ENCODE results near the gene MUC5B.

The MUC5B gene

DNA sequence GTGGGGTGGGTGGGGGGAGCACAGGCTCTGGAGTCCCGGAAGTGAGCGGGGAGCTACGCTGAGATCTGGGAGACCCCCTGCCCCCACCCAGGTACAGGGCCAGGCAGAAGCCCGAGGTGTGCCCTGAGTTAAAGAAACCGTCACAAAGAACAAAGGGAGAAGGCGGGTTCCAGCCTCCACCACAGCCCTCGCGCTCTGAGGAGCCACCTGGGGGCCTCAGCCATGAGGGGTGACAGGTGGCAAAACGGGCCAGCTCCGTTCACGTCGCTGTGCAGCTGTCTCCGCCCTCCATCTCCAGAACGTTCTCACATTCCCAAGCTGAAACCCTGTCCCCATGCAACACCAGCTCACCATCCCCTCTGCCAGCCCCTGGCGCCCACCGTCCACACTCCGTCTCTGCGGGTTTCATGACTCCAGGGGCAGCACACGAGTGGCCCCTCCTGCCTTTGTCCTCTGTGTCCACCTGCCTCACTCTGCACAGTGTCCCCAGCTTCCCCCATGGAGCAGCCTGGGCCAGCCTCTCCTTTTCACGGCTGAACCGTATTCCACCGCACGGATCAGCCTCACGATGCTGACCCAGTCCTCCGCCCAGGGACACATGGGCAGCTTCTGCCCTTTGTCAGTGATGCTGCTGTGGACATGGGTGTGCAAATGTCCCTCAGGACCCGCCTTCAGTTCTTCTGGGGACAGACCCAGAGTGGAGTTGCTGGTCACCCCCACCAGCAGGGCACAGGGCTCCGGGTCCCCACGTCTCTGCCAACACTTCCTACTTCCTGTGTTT, 1.7 kb upstream of the MUC5B start:
- Mint-ChIP-seq H3K36me3 (ENCODE audit: low read depth) (no peaks in the 10 kb centered on the region), H3K27ac (no peak overlapping the region), H3K4me3 (no peak overlapping the region), H3K27me3 (ENCODE audit: low read depth, poor library complexity) (peaks cover 16% of the 10 kb centered on the region), H3K4me1 (peaks cover 12% of the 10 kb centered on the region), H3K9me3 (peaks cover 3% of the 10 kb centered on the region)
- TF ChIP-seq, protein P1, sequence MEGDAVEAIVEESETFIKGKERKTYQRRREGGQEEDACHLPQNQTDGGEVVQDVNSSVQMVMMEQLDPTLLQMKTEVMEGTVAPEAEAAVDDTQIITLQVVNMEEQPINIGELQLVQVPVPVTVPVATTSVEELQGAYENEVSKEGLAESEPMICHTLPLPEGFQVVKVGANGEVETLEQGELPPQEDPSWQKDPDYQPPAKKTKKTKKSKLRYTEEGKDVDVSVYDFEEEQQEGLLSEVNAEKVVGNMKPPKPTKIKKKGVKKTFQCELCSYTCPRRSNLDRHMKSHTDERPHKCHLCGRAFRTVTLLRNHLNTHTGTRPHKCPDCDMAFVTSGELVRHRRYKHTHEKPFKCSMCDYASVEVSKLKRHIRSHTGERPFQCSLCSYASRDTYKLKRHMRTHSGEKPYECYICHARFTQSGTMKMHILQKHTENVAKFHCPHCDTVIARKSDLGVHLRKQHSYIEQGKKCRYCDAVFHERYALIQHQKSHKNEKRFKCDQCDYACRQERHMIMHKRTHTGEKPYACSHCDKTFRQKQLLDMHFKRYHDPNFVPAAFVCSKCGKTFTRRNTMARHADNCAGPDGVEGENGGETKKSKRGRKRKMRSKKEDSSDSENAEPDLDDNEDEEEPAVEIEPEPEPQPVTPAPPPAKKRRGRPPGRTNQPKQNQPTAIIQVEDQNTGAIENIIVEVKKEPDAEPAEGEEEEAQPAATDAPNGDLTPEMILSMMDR (IDR thresholded peaks at IDR 0.05): no peak
- DNase-seq: peak; percentile 1

- no peak overlapping the region for H3K4me3 Mint-ChIP-seq
- H3K27me3 Mint-ChIP-seq (ENCODE audit: low read depth, poor library complexity): peaks cover 14% of the 10 kb centered on the region
- H3K9me3 Mint-ChIP-seq: peaks cover 3% of the 10 kb centered on the region
- DNase-seq: peak; percentile 2
- peaks cover 16% of the 10 kb centered on the region for H3K4me1 Mint-ChIP-seq
- no peak overlapping the region for H3K27ac Mint-ChIP-seq
- TF ChIP-seq, protein P1 (IDR thresholded peaks at IDR 0.05): no peak
- no peaks in the 10 kb centered on the region for H3K36me3 Mint-ChIP-seq (ENCODE audit: low read depth)
These were observed 986 bp upstream of the MUC5B start for GRCh38 chr11:1221848-1222311.

GRCh38 chr11:1223346-1224110, 662 bp downstream of the MUC5B start:
- Mint-ChIP-seq H3K4me1 (peaks cover 16% of the 10 kb centered on the region), H3K27me3 (ENCODE audit: low read depth, poor library complexity) (peaks cover 10% of the 10 kb centered on the region), H3K4me3 (no peak overlapping the region), H3K36me3 (ENCODE audit: low read depth) (no peaks in the 10 kb centered on the region), H3K9me3 (no peaks in the 10 kb centered on the region), H3K27ac (no peak overlapping the region)
- DNase-seq: peak; percentile 2
- TF ChIP-seq, protein P1 (IDR thresholded peaks at IDR 0.05): no peak

DNA sequence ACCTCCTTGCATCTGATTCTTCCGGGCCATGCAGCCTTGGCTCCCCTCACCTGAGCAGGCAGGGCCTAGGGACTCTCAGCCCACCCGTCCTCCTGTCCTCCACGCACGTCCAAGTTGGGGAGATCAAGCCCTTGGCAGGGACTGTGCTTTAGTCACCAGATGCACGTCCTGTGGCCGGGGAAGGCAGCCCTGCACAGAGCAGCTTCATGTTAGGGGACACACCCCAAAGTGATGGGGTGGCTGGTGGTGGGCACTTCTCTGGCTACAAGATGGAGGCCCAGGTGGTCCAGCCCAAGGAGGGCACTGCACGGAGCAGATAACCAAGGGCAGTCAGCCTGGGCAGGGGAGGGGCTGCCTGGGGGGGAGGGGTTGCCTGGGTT, 1.2 kb downstream of the MUC5B start:
- H3K27ac Mint-ChIP-seq: no peak overlapping the region
- no peaks in the 10 kb centered on the region for H3K36me3 Mint-ChIP-seq (ENCODE audit: low read depth)
- TF ChIP-seq, protein P1 (IDR thresholded peaks at IDR 0.05): no peak
- H3K9me3 Mint-ChIP-seq: no peaks in the 10 kb centered on the region
- peaks cover 16% of the 10 kb centered on the region for H3K4me1 Mint-ChIP-seq
- H3K27me3 Mint-ChIP-seq (ENCODE audit: low read depth, poor library complexity): peaks cover 10% of the 10 kb centered on the region
- no peak overlapping the region for H3K4me3 Mint-ChIP-seq
- DNase-seq: no peak

- H3K27ac Mint-ChIP-seq: no peak overlapping the region
- DNase-seq: peak; percentile 58
These were observed 1.9 kb downstream of the MUC5B start for GRCh38 chr11:1224491-1225385.

More at GRCh38 chr11:1224491-1225385, 1.9 kb downstream of the MUC5B start:
- H3K36me3 Mint-ChIP-seq (ENCODE audit: low read depth): no peaks in the 10 kb centered on the region
- peaks cover 10% of the 10 kb centered on the region for H3K27me3 Mint-ChIP-seq (ENCODE audit: low read depth, poor library complexity)
- TF ChIP-seq, protein P1 (IDR thresholded peaks at IDR 0.05): no peak
- H3K4me3 Mint-ChIP-seq: no peak overlapping the region
- H3K9me3 Mint-ChIP-seq: no peaks in the 10 kb centered on the region
- peaks cover 16% of the 10 kb centered on the region for H3K4me1 Mint-ChIP-seq
